Muscle layer of colon (tissue), 2 donors: ENCODE measurements around the gene CASP12.

Experiments
- H3K27ac ChIP-seq: one replicate; pipeline ENCODE4 v1.7.0; 2013; ENCODE audit warnings: low read depth, mild to moderate bottlenecking, low read length, moderate library complexity
- H3K27me3 ChIP-seq, 2 donors: one replicate each; pipeline ENCODE4 v1.7.0; 2013; ENCODE audit warnings: low read length in 2 of 2, mild to moderate bottlenecking in 2 of 2; ENCODE audit not compliant: insufficient read depth in 2 of 2, control insufficient read depth in 1 of 2
- H3K36me3 ChIP-seq: one replicate; pipeline ENCODE4 v1.7.0; 2013; ENCODE audit warnings: mild to moderate bottlenecking, low read length; ENCODE audit not compliant: insufficient read depth
- H3K4me1 ChIP-seq: one replicate; pipeline ENCODE4 v1.7.0; 2013; ENCODE audit warnings: mild to moderate bottlenecking, low read length; ENCODE audit not compliant: insufficient read depth
- H3K4me3 ChIP-seq, 2 donors: one replicate each; pipeline ENCODE4 v1.7.0; 2013; ENCODE audit warnings: low read length in 2 of 2, low read depth in 1 of 2, mild to moderate bottlenecking in 1 of 2, moderate library complexity in 1 of 2
- H3K9ac ChIP-seq: one replicate; pipeline ENCODE4 v1.7.0; 2013; ENCODE audit warnings: low read length
- H3K9me3 ChIP-seq: one replicate; pipeline ENCODE4 v1.7.0; 2013; ENCODE audit warnings: mild to moderate bottlenecking, low read length
- donor health status: abdominal sarcoma.
- donor health status: Adenocarcinoma of cecum.

The CASP12 gene

DNA sequence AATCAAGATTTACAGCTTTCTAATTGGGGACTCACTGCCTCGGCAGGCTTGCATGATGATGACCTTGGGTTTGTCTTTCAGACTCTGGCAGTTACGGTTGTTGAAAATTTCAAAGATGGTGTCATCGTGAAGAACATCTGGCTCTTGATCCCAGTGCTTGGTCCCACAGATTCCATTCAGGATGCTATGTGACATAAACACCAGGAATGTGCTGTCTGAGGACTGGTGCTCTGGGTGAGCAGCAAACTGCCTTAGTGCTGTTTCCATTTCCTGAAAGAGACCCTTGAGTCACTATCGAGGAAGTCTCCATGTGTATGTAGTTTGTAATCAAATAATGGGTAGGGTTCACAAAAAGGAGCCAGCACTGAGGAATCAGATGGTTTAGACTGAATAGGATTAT, 7.1 kb downstream of the CASP12 start:
- H3K27me3 ChIP-seq = no peaks in the 10 kb centered on the region
- peaks cover 12% of the 10 kb centered on the region for H3K4me1 ChIP-seq
- H3K36me3 ChIP-seq = peaks cover 4% of the 10 kb centered on the region
- H3K4me3 ChIP-seq = no peak overlapping the region
- H3K27ac ChIP-seq = no peak overlapping the region
- no peak overlapping the region for H3K9ac ChIP-seq
- H3K9me3 ChIP-seq = no peaks in the 10 kb centered on the region

DNA sequence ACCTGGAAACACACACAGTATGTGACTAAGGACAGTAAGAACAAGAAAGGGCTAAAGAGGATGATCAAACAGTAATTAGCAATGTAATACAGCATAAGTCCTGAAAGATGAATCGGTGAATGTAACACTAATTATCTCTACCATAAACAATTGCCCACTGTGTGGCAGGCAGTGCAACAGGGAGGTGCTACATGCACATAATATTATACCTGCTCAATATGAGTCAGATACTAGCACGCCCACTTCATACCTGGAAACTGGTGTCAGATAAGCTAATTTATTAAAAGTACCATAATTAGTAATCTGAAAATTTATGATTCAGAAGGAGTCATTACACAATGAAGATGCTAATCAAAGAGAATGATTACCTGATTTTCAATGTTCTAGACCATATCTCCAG, 14.9 kb downstream of the CASP12 start:
- Histone ChIP-seq H3K36me3 (no peaks in the 10 kb centered on the region), H3K9me3 (no peaks in the 10 kb centered on the region), H3K4me1 (no peaks in the 10 kb centered on the region), H3K27me3 (no peaks in the 10 kb centered on the region), H3K4me3 (no peak overlapping the region), H3K27ac (no peak overlapping the region), H3K9ac (no peak overlapping the region)

DNA sequence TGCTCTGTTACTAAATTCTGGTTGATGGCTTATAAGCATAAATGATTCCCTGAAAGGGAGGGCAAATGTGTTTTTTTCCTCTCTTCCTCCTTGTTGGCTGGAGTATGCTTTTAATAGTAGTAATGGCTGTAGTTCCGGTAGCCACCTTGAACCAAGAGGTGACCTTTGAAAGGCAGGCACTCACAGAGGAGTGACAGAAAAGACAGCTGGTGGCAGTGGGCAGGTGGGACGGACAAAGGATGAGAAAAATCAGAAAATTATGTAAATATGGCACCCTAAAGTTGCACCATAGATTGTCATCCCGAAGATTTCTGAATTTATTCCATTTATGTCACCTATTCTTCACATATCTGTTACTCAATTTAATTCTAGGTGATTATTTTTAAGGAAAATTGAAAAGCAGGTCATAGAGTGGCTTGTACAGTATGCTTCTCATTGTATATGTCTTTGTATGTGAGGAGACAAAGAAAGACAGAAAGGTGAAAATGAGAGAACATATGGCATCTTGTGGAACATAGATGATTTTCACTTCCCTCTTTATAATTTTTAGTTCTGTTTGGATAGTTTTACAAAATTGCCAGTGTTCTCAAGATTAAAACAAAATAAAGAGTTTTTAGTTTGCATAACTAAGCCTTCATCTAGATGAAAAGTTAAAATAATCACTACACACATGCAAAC, 17.0 kb downstream of the CASP12 start:
- H3K27ac ChIP-seq = no peak overlapping the region
- no peak overlapping the region for H3K9ac ChIP-seq
- no peaks in the 10 kb centered on the region for H3K9me3 ChIP-seq
- no peak overlapping the region for H3K4me3 ChIP-seq
- H3K36me3 ChIP-seq = no peaks in the 10 kb centered on the region
- no peaks in the 10 kb centered on the region for H3K4me1 ChIP-seq
- no peaks in the 10 kb centered on the region for H3K27me3 ChIP-seq

DNA sequence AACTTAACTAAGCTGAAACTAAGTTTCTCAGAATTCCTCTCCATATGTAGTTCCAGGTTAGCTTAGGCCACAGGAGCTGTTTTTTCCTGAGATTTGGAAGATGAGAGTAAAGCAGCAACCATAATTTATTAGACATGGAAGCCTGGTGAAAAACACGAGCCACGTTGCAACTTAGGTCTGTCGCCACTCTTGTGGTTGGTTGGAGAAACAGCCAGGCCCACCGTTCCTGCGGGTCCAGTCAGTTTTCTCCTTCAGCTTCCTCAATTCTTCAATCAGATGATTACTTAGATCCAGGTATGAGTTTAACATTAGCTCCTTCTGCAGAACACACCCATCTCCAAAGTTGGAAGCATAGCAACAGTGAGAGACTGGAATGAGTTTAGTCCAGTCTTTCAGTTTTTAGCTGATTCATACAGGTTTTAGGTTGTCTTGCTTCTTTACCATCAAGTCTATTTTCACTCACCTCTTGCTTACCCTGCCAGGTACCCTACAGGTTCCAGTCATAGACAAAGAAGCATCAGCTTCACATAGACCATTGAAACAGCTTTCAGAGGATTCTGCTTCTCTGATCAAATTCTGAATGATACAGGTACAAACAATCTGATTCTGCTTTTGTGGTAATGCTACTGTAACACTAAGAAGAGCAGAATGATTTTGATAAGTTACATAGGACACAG, 18.6 kb downstream of the CASP12 start:
- no peaks in the 10 kb centered on the region for H3K4me1 ChIP-seq
- no peak overlapping the region for H3K27ac ChIP-seq
- no peaks in the 10 kb centered on the region for H3K27me3 ChIP-seq
- H3K36me3 ChIP-seq = no peaks in the 10 kb centered on the region
- H3K9me3 ChIP-seq = no peaks in the 10 kb centered on the region
- H3K9ac ChIP-seq = no peak overlapping the region
- no peak overlapping the region for H3K4me3 ChIP-seq

DNA sequence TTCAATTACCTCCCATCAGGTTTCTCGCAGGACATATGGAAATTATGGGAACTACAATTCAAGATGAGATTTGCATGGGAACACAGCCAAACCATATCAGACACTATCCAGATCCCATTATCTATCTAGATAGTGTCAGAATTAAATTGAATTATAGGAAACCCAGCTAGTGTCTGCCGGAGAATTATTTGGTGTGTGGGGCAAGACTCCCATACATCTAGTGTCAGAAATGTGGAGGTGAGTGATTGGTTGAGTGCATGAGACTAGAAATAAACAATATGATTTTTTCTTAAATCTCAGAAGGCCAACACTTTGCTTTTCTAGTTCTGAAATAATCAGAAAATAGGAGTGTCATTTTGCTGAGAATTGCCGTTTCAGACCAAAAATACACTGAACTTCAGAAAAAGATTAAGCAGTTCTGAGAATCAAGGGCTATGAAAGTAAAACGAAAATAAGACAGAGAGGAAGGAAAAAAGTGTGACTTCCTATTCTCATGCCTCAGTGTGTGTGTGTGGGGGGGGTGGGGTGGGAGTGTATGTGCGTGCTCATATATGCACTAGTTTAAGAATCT, 21.3 kb downstream of the CASP12 start:
- Histone ChIP-seq H3K4me3 (no peak overlapping the region), H3K27ac (no peak overlapping the region), H3K9ac (no peak overlapping the region), H3K27me3 (no peaks in the 10 kb centered on the region), H3K9me3 (no peaks in the 10 kb centered on the region), H3K4me1 (no peaks in the 10 kb centered on the region), H3K36me3 (no peaks in the 10 kb centered on the region)

DNA sequence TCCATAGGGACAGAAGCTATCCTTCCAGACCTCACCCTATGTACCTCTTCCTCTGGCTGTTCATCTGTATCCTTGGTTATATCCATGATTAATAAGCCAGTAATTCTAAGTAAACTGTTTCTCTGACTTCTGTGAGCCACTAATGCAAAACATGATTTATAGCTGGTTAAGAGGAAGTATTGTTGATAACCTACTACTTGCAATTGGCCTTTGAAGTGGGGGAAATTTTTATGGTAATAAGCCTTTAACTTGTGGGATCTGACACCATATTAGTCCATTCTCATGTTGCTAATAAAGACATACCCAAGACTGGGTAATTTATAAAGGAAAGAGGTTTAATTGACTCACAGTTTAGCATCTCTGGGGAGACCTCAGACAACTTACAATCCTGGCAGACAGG, 21.9 kb downstream of the CASP12 start:
- Histone ChIP-seq H3K9me3 (no peaks in the 10 kb centered on the region), H3K36me3 (no peaks in the 10 kb centered on the region), H3K9ac (no peak overlapping the region), H3K27ac (no peak overlapping the region), H3K4me3 (no peak overlapping the region), H3K27me3 (no peaks in the 10 kb centered on the region), H3K4me1 (no peaks in the 10 kb centered on the region)

DNA sequence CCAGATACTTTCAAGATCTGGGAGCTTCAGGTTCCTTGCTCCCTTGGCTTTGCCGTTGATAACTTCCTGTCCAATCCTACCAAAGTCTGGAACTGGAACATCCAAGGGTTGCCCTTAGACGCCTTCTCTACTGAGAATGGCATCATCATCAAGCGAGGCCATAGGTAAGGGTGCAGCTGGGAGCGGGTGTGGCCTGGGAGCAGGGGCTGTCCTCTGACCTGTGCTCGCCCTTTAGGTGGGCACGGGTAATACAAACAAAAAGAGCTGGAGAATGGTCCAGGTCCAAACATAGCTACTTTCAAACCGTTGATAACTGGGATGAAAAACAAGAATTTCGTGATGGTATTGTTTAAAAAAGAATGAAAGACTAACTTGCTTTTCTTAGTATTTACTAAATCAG, 25.0 kb downstream of the CASP12 start:
- H3K27me3 ChIP-seq = no peaks in the 10 kb centered on the region
- H3K36me3 ChIP-seq = no peaks in the 10 kb centered on the region
- no peak overlapping the region for H3K9ac ChIP-seq
- no peaks in the 10 kb centered on the region for H3K9me3 ChIP-seq
- no peak overlapping the region for H3K27ac ChIP-seq
- H3K4me3 ChIP-seq = no peak overlapping the region
- H3K4me1 ChIP-seq = no peaks in the 10 kb centered on the region

DNA sequence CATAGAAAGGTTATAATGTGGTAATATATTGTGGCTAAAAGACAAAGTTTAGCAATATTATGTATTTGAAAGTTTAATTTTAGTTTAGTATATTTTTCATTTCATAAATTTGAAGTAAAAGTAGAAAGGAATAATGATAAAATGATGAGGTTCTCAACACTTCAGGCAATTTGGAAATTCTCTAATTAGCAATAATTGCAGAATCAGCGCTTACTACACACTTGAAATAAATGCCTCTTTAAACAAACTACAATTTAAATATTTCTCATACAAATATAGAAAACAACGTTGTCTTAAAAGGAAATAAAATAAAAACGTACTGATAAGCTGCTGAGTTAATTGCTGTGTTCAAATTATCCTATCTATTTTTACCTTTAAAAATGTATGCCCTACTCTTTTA, 25.9 kb downstream of the CASP12 start:
- no peaks in the 10 kb centered on the region for H3K9me3 ChIP-seq

DNA sequence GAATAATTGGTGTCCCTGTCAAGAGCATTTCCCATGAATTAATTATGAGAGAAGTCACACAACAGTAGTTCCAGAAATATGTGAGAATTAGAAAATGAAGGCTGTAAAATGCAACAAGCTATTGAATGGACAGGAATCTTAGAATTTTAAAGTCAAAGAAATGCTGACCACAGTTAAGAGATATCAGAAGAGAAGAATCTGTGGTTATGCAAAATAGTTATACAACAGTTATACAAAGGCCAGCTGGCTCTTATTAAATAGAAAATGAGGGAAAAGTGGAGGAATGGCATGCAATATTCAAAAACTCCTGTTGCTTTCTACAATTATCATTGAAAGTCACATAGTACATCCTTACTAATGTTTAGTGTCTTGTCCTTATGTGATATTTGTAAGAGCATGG, 27.4 kb downstream of the CASP12 start:
- H3K9ac ChIP-seq = no peak overlapping the region
- H3K27me3 ChIP-seq = no peaks in the 10 kb centered on the region
- no peak overlapping the region for H3K4me3 ChIP-seq
- H3K36me3 ChIP-seq = no peaks in the 10 kb centered on the region
- H3K9me3 ChIP-seq = no peaks in the 10 kb centered on the region
- no peak overlapping the region for H3K27ac ChIP-seq
- H3K4me1 ChIP-seq = no peaks in the 10 kb centered on the region

More for the DNA sequence above, 25.9 kb downstream of the CASP12 start:
- Histone ChIP-seq H3K4me1 (no peaks in the 10 kb centered on the region), H3K4me3 (no peak overlapping the region), H3K27ac (no peak overlapping the region), H3K36me3 (no peaks in the 10 kb centered on the region), H3K9ac (no peak overlapping the region), H3K27me3 (no peaks in the 10 kb centered on the region)

DNA sequence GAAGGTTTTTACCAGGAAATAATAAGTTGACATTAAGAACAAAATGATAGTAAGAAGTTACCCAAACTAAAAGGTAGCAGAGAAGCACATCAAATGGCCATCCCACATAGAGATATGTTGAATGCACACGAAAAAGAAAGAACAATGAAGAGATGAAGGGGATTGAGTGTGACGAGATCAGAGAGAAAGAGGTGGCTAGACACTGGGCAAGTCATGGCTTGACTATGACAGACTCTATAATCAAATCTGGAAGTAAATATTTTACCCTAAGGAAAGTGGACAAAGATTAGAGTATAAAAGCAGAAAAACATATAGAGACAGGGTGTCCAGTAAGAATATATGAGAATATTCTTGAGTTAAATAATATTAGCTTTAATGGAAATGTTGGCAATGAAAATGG, 31.4 kb downstream of the CASP12 start:
- H3K27ac ChIP-seq = no peak overlapping the region
- H3K9me3 ChIP-seq = no peaks in the 10 kb centered on the region
- H3K27me3 ChIP-seq = no peaks in the 10 kb centered on the region
- no peaks in the 10 kb centered on the region for H3K4me1 ChIP-seq
- no peaks in the 10 kb centered on the region for H3K36me3 ChIP-seq
- H3K4me3 ChIP-seq = no peak overlapping the region
- no peak overlapping the region for H3K9ac ChIP-seq

DNA sequence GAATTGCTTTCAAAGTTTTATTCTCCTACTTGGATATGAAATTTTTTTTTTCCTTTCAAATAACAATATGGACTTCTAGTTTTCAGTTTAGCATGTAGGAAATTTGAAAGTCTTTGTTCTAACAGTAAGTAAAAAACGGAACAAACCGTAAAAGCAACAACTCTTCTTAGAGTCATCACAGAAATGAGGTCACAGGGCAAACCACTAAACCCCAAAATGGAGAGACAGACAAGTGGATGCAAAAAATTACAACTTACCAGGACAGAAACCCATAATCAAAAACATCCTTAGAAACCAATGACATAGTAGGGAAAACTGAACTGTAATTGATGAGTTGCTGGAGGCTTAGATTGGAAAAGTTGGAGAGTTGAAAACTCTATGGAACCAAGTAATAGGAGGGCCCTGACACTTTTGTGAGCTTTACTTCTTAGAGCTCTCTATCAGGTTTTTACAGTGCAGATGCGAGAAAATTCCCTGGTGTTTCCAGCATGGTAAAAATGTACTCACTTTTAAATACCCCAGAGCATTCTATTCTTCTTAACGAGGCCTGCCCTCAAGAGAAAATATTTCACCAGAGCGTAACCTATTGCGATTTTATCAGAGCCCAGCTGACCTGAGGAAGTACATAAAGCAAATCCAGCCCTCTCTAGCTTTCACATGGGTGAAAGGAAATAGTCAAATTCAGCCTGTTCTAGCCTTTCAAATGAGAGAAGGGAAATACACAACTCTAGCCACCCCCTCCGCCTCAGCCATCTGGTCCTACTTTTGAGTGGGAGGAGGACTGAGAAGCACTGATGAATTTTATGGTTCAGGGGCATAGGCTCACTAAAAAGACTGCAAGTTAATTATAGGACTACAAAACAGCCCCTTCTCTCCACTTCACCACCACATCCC, 39.1 kb downstream of the CASP12 start:
- H3K36me3 ChIP-seq = no peaks in the 10 kb centered on the region

More for the DNA sequence above, 39.1 kb downstream of the CASP12 start:
- Histone ChIP-seq H3K27me3 (no peaks in the 10 kb centered on the region), H3K9me3 (no peaks in the 10 kb centered on the region), H3K9ac (no peak overlapping the region), H3K4me3 (no peak overlapping the region), H3K4me1 (no peaks in the 10 kb centered on the region), H3K27ac (no peak overlapping the region)
